Measurements from ENCODE around the gene NUP54.

NUP54 gene

DNA sequence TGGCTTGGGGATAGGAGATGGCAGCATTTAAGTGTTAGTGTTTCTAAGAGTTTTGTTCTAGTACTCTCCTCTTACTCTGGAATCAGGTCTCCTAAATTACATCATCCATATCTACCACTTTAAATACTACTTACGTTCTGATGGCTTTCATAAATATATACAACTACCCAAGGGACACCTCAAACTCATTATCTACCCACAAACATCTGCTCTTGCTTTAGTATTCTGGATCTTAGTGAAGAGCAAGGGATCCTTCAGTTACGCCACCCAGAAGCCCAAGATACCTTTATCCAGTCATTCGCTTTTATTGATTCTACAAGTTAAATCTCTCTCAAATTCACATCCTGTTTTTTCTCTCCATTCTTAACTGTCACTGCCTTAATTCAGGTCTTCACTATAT is 7.0 kb downstream of the NUP54 start:
- DNase-seq, result no peak

DNA sequence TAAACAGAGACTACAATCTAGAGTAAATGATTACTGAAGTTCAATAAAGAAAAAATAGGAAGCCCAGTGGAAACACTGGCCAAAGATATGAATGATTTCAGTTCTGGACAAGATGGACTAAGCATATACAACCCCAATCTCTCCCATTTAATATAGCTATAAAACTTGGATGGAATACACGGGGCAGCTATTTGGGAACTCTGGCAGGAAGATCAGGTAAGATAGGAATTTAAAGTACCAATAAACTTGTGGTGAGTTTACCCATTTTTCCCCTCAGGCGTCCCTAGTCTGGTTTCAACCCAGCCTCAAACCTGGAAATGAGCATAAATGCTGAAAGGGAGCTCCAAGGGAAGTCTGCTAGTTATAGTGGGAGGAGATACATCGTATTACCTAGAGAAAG is 20.4 kb downstream of the NUP54 start:
- no peak for DNase-seq

DNA sequence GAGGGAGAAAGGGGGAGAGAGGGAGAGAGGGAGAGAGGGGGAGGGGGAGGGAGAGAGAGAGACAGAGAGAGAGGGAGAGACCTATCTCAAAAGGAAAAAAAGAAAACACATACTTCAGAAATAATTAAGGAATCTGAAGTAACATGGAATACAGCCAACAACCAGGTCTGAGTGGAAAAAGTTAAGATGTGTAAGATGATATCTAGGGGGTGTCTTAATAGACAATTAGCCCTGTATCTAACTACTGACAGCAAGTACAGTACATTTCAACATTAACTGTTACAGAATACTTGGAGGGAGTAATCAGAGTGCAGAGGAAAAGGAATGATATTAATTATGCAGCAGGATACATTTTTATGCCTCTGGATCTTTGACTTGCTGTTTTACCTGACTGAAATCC is 22.4 kb downstream of the NUP54 start:
- DNase-seq, result no peak

DNA sequence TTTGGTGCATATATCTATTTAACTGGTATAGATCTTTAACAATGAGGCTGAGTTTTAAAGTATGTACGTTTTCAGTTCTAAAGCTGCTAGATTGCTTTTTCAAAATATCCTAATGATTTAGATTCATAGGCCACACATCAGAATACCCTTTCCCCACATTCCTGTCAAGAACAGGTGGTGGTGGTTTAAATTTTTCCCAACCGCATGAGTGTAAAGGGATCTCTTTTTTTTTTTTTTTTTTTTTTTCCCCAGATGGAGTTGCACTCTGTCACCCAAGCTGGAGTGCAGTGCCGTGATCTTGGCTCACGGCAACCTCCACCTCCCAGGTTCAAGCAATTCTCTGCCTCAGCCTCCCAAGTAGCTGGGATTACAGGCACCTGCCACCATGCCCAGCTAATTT is 28.0 kb downstream of the NUP54 start:
- DNase-seq, result no peak

DNA sequence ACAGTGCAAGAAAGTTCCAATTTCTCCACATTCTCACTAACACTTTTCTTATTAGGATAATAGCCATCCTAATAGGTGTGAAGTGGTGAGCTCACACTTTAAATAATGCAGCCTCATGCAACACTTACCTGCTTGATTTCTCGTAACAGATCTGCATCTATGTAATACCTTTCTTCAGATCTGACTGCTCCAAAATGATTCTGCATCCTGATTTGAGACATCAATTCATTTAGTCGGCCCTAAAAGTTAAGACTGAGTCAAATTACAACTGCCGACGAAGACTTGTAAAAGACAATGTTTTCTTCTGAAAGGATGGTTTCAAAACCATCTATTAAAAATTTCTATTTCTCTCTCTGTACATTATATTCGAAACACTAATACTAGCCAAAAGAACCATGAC is 30.7 kb downstream of the NUP54 start:
- DNase-seq, result no peak

DNA sequence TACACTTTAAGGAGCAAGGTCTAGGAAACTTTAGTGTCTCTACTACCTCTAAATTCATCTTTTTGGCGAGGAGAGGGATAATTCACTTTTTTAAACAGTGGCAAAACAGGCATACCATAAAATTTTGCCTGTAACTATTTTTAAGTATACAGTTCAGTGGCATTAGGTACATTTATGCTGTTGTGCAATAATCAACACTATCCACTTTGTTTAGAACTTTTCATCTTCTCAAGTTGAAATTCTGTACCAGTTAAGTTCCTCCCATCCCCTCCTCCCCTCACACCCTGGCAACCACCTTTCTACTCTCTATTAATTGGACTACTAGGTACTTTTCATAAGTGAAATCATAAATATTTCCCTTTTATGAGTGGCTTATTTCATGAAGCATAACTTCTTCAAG is 31.4 kb downstream of the NUP54 start:
- no peak for DNase-seq

DNA sequence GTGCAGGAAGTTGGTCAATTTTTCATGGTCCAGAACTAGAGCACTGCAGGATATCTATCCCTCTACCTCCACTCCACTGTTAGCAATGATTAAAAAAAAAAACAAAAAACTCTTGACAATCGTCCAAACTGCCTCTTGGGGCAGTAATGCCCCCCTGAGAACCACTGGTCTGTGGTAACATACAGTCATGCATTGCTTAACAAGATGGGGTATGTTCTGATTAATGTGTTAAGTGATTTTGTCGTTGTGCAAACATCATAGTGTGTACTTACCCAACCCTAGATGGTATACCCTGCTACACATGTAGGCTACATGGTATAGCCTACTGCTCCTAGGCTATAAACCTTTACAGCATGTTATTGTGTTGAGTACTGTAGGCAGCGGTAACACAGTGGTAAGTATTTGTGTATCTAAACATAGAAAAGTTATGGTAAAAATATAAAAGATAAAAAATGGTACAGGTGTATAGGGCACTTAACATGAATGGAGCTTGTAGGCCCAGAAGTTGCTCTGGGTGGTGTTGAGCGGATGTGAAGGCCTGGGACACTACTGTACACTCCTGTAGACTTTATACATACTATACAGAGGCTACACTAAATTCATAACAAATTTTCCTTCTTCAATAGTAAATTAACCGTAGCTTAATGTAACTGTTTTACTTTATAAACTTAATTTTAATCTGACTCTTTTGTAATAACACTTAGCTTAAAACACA is 39.6 kb downstream of the NUP54 start:
- peak; percentile 91 for DNase-seq

DNA sequence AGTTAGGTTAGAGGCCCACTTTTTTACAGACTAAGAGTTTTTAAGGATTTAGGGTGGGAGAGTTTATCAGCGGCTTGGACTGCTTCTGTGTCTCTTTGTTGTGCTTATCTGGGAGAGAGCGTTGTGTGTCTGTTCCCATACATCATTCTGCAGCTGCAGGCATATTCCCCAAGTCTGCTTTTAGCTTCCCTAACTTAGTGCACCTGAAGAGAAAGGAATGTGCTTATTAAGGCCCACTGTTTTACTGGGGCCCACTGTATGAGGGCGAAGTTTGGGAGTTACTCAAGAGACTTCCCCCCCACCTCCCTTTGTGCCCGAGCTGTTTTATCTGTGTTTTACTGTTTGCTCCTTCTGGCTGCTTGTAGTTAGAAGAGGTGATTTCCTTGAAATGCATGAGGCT is 41.8 kb downstream of the NUP54 start:
- DNase-seq, result no peak

DNA sequence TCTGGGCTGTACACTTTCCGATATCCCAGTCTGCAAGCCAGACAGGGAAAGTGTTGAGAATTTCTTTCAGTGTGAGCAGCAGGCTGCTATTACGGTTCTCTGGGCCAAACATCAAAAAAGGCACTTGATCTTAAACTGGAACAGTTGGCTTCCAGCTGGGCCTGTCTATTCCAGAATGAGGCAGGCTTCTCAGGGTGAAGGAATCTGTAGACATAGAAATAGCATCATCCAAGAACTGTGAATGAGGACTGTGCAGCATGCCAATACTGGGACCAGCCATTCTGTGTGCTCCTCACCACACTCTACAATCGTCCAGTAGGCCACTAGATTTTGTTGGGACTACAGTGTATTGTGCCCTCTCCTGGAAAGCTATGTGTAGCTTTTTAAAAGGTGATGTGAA is 42.5 kb downstream of the NUP54 start:
- no peak for DNase-seq

DNA sequence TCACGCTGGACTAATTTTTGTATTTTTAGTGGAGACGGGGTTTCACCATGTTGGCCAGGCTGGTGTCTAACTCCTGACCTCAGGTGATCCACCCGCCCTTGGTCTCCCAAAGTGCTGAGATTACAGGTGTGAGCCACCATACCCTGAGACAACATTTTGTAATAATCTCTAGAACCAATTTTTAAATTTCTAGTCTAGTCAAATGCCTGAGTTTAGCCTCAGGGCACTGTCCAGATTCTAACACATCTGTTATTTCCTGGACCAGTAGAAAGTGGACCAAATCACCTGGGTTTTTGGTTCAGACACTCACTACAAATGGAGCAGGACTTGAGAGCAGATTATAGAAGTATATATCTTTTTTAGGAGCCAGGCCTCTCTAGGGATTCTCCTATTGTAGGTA is 52.1 kb downstream of the NUP54 start:
- no peak for DNase-seq

DNA sequence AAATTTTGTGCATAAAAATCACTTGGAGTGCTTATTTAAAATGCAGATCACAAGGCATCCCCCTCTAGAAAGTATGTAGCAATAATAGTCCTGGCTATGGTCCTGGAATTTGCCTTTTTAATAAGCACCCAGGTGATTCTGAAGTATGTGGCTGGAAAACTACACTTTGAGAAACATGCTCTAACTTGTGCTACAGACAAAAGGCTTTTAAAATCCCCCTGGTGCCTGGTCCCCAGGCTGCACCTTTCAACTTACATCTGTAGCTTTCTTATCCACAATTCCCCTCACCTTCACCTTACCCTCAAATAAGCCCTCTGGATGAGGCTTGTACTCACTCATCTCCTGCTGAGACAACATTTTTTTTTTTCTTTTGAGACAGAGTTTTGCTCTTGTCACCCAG is 52.6 kb downstream of the NUP54 start:
- DNase-seq, result no peak

DNA sequence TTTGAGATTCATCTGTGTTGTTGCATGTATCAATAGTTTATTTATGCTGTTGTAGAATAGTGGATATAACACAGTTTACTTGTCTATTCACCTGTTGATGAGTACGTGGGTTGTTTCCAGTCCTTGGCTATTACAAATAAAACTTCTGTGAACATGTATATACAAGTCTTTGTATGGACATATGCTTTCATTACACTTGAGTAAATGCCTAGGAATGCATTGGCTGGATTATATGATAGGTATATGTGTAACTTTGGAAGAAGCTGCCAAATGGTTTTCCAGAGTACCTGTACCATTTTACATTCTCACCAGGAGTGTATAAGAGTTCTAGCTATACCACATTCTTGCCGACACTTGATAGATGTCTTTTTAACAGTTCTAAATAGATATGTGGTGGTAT is 57.1 kb downstream of the NUP54 start:
- no peak for DNase-seq

DNA sequence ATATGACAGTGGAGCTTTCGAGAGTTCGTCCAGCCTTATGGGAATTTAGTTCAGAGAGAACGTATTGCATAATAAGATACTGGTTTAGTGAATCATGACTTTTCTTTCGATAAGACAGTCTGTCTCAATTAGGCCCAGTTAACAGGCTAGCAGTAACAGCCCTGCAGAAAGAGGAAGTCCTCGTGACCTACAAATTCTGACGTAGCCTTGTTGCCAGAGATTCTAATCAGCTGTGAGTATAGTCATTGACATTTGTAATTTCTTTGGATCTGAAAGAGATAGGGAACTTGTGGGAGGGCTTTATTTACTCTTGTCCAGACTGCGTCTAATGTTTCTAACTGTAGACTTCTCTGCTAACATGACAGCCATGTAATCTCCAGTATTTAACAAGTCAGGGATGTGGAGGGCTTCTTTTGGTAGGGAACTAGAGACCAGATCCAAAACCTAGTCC is 57.9 kb downstream of the NUP54 start:
- DNase-seq, result peak; percentile 99

DNA sequence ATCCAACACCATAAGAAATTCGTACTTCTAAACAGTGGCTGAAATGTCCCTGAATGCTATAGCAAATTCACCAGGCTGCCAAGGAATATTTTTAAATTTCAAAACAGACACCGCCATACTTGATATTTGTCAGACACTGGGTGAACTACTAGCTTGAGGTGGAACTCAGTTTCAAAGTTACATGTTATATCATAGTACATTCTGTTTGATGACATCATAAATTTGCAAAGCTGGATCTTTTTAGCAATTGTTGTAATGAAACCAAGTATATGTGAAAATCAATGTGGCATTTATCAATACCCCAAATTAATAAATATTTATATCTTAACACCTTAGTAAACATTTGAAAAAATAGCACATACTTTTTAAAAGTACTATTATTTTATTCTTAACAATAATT is 59.5 kb downstream of the NUP54 start:
- DNase-seq, result no peak

DNA sequence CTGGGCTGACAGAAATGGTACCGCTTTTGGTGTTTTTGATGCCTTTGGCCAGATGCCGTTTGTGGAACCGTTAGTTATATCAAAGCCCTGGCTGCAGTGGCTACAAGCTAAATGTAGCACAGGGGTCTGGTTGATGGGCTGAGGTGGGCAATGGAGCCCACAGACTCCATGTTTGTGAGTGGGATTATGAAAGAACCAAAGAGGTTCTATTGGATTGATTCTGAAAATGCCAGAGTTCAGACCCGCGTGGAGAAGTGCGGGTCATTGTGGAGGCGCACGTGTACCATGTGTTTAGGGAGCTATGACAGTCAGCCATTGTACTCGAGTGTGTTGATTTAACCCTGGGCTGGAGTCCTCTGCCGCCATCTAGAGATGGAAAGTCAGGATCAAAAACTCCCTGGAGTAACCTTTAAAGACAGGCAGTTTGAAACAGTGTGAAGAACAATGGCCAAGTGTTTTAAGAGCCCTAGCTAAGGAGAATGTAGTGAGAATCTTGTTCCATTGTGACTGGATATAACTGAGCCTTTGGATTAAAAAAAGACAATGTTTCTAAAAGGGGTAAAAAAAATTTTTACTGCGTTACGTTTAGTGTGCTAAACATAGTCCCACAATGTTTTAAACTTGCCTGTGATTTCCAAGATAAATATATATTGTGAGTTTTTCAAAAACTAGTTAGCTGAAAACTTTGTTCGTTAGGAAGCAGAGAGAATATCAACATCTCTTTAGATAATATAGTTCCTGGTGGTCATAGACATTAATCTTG is 61.0 kb downstream of the NUP54 start:
- peak; percentile 75 for DNase-seq

DNA sequence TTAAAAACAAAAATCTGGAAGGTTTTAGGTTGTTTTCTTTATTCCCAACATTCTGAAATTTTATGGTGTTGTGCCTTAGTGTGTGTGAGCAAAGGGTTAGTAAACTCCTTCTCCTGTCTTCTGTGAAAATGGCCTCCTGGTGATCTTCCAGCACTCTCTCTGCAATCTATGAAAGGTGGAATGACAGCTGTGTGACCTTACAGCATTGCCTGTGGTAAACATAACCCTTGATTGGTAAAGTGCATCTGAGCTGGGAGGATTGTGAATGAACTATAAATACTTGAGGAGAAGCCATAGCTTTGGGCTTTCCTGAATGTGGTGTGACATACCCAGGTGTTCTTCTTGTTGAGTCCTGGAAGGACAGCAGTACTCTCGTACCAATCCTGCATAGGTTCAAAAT is 63.7 kb downstream of the NUP54 start:
- DNase-seq, result no peak

DNA sequence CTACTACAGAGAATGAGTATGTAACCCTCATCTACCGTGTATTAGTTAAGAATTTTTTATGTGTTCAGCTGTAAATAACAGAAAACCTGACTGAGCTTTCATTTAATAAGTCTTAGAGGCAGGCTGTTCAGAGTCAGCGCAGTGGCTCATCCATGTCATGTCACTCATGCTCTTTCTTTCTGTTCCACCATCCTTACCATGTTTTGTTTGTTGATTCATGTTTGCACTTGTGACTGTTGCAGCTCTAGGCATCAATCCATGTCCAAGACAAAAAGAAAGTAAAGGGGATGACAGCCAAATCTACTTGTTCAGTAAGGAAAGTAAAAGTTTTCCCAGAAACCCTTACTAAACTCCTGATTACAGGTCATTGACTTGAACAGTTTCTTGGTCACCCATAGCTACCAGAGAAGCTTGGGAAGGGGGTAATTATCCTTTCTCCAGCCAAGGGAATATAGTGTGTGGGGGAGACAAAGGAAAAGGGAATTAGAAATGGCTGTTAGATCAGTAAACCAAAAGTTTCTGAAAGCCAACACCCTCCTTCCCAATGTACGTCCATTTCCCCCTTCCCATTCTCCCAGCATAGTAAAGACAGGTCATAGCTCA is 64.7 kb downstream of the NUP54 start:
- DNase-seq, result no peak

DNA sequence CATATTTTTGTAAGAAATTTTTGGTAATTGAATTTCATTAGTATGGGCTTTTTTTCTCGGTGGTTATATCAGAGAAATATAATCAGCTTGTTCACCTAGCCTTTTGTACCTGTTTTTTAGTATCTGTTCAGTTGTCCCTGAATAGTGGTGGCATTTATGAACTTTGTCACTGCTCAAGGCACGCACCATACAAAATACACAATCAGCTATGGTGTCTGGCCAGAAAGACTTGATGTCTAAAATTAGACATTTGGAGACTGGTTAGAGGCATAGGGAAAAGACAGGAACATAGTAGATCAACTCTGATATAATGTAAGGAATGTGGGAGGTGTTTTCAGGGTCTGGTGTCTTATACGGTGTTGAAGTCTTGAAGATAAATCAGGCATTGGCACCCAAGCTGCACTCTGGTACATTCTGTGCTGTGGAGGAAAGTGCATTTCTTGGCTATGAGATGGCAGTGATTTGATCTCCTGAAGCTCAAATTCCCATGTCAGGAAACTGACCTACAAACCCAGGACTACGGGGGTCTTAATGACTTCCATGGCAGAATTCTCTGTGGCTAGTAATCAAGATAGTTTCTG is 70.1 kb downstream of the NUP54 start:
- DNase-seq, result no peak

DNA sequence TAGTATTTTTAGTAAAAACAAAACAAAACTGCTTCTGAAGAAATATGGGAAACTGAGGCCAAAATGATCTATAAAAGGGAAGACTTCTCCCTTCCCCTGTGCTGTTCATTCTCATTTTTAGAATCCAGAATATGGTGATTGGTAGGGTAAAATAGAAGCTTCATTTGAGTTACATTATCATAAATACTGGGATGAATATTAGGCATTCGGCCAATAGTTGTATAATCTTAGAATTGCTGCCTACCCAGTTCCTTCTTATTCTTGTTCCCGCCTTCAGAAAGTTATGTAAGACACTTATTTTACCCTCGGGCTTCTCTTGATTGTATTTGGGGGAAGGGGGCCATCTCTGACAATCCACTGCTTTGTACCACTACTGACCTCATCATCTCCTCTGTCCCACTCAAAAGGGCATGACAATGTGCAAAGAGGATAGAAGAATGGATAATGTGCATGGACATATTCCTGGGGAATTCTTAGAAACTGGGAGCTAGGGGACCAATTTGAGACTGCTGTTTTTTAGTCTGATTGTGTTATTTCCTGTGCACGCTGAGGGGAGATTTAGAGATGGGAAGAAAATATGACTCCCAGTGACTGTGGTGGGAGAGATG is 73.1 kb downstream of the NUP54 start:
- no peak for DNase-seq

DNA sequence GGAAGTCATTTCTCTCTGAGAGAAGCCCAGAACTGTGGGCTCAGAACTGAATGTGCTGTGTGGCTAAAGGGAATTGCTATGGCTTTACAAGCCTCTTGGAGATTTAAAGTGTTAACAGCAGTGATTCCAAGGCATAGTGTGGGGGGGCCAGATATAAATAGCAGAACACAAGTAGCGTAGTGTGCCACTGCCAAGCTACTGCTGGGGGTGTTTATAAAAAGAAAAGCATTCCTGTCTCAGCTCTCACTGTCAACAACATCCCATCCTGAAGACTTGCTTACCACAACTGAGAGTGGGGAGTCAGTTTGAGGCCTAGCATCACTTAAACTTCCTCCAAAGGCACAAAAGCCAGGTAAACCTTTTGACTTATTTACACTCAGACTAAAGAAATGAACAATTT is 73.7 kb downstream of the NUP54 start, which contains the start of gene ART3:
Gene ART3 (plus strand): TSS at position 242 of the 400 bp plus-strand sequence. CDS start 1,181 bp downstream, outside the sequence.
- DNase-seq, result no peak

DNA sequence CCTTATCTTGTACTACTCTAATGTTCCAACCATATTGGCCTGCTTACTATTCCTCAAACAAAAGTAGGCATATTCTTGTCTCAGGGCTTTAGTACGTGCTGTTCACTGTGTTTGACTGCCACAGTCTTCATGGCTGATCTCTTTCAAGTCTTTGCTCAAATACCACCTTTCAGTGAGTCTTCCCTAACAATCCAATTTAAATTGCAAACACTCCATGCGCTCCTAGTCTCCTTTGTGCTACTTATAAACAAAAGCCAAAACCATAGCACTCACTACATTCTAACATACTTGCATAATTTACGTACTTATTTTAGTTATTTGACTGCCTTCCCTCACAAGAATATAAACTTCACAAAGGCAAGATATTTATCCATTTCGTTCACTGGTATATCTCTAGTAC is 75.4 kb downstream of the NUP54 start:
- DNase-seq, result no peak

DNA sequence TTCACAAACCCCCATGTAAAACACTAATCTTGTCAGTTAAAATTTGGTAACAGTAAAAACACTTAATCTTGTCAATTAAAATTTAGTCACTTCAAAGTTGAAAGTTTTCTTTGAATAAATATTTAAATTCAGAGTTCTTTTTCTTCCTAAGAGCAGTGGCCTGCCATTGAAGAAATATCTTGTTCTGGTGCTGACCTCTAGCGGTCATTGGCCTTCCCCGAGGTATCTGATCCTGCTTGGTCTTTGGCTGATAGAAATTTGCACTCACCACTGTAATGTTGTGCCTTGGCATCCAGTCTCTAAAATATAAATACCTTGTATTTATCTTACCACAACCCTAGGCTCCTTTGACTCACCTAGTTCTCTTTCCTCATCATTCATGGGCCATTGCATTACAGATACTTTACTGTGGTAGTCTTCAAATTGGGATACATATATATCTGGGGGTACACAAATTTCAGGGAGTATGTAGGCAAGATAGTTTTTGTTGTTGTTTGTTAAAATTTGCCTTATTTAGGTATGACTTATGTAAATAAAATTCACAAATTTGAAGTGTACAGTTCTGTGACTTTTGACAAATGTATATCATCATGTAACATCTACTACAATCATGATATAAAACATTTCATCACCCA is 80.4 kb downstream of the NUP54 start:
- DNase-seq, result peak; percentile 70

DNA sequence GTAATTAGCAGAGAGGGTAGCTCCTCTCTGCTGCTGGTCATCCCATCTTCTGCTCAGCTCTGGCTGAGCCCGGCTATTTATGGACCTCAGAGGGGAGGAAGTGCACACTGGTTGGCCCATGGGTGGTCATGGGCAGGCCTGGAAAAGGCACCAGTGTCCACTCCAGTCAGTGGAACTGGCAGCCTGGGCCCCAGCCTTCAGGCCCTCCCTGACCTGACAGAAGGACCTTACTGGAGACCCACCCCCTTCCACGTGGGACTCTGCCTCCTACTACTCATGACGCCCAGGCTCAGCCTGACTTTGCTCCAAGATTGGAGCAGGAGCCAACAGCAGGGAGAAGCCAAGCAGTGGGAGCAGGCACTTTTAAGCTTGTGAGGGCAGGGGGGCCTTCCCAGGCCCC is 81.7 kb downstream of the NUP54 start:
- no peak for DNase-seq

Data from MV-4-11 (cell line).